Endothelial cell of umbilical vein (primary cell): ENCODE data around the gene ACER3.

Experiments used
- EZH2 ChIP-seq: IDR thresholded peaks from 2 replicates; pipeline ENCODE4 v1.6.1; 2012; ENCODE audit warnings: borderline replicate concordance, low read depth, mild to moderate bottlenecking, moderate library complexity, low read length, inconsistent platforms; ENCODE audit not compliant: severe bottlenecking
- MYC ChIP-seq: IDR thresholded peaks from one replicate; pipeline ENCODE4 v1.6.1; 2011; ENCODE audit warnings: mild to moderate bottlenecking, low read depth, low read length
- POLR2A ChIP-seq: IDR thresholded peaks from 2 replicates; pipeline ENCODE4 v1.6.1; 2012; ENCODE audit warnings: low read depth, mild to moderate bottlenecking, control low read depth, low read length
- POLR2AphosphoS5 ChIP-seq: IDR thresholded peaks from 2 replicates; pipeline ENCODE4 v1.6.1; 2012; ENCODE audit warnings: low read depth, mild to moderate bottlenecking, control low read depth, low read length, moderate library complexity; ENCODE audit not compliant: insufficient read depth
- TF ChIP-seq, protein P1 (sequence below), 2 donors: IDR thresholded peaks; 1 replicate in 1 of 2; 2 replicates in 1 of 2; pipeline ENCODE4 v1.5.1; 2011; ENCODE audit warnings: low read length in 2 of 2, mild to moderate bottlenecking in 2 of 2, moderate library complexity in 2 of 2, control low read depth in 1 of 2, inconsistent platforms in 1 of 2, low read depth in 1 of 2; ENCODE audit not compliant: insufficient read depth in 1 of 2; ENCODE audit errors: extremely low read depth in 1 of 2

DNA sequence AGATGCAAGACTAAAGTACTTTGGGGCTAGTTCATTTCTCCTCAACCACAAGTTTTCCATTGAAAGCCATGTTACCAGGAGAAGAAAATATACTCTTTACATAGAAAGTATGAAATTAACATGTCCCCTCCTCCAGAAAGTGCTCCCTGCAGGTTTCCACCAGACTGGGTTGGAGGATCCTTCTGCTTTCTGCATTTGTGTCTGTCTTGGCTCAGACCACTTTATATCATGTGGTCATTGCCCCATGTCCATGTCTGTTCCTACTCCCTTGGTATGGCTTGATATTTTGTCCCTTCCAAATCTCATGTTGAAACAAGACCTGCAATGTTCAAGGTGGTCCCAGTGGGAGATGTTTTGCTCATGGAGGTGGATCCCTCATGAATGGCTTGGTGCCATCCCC lies 28.4 kb upstream of the ACER3 start:
- TF ChIP-seq, protein P1, sequence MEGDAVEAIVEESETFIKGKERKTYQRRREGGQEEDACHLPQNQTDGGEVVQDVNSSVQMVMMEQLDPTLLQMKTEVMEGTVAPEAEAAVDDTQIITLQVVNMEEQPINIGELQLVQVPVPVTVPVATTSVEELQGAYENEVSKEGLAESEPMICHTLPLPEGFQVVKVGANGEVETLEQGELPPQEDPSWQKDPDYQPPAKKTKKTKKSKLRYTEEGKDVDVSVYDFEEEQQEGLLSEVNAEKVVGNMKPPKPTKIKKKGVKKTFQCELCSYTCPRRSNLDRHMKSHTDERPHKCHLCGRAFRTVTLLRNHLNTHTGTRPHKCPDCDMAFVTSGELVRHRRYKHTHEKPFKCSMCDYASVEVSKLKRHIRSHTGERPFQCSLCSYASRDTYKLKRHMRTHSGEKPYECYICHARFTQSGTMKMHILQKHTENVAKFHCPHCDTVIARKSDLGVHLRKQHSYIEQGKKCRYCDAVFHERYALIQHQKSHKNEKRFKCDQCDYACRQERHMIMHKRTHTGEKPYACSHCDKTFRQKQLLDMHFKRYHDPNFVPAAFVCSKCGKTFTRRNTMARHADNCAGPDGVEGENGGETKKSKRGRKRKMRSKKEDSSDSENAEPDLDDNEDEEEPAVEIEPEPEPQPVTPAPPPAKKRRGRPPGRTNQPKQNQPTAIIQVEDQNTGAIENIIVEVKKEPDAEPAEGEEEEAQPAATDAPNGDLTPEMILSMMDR (IDR thresholded peaks at IDR 0.05; ENCODE audit: extremely low read depth in 1 of 2, insufficient read depth in 1 of 2, low read depth in 1 of 2, low read length in 2 of 2) = no peak
- TF ChIP-seq POLR2AphosphoS5 (no peak), POLR2A (no peak), EZH2 (no peak), MYC (no peak)
